ENCODE measurements around the gene RBM5. TPM values are rescaled to one million over a fixed set of nuclear protein-coding genes. Genes with fewer than 3 reads are reported as not detected.
A peak's percentile ranks its signal among the peaks of the same experiment; 100 is the strongest.

The RBM5 gene
- total RNA-seq, 1 donor from 2014 or later, result 80.3 TPM

DNA sequence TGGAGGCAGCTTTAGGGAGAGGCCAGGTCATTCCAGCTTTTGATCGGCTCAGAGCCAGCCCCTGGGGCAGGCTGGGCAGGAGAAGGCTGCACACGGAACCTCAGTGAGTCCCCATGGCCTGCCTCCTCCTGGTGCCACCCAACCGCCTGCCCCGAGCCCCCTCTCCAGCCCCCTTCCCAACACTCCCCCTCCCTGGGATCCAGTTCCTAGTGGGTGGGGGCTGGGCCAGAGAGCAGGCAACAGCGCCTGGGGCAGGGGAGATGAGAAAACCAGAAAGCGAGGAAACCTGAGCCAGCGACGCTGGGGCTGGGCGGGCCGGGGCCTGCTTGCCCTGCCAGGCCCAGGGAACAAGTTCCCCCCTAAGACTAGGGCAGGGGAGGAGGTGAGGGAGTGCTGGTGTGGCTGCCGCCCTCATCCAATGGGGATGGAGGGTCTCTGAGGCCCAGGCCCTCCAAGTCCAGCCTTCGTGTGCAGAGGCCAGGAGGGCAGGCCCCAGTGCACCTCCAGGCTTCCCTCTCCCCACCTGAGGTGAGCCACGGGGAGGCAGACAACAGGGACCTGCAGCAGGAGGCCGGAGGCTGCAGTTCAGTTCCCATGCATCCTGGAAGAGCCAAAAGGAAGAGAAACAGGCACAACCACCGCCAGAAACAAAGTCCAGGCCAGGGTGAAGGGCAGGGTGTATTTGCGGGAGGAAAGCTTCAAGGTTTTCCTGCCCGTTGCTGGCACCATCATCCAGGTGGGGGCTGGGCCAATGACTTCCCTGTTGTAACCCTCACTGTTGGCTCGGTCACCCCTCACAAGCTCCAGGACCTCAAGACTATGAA lies 62.4 kb downstream of the RBM5 start:
- H3K27me3 ChIP-seq (ENCODE audit: control insufficient read depth, insufficient read depth, low read length), result no peaks in the 10 kb centered on the region
- H3K36me3 ChIP-seq (ENCODE audit: control insufficient read depth, insufficient read depth, low read length), result no peaks in the 10 kb centered on the region
- TF ChIP-seq, protein P1, sequence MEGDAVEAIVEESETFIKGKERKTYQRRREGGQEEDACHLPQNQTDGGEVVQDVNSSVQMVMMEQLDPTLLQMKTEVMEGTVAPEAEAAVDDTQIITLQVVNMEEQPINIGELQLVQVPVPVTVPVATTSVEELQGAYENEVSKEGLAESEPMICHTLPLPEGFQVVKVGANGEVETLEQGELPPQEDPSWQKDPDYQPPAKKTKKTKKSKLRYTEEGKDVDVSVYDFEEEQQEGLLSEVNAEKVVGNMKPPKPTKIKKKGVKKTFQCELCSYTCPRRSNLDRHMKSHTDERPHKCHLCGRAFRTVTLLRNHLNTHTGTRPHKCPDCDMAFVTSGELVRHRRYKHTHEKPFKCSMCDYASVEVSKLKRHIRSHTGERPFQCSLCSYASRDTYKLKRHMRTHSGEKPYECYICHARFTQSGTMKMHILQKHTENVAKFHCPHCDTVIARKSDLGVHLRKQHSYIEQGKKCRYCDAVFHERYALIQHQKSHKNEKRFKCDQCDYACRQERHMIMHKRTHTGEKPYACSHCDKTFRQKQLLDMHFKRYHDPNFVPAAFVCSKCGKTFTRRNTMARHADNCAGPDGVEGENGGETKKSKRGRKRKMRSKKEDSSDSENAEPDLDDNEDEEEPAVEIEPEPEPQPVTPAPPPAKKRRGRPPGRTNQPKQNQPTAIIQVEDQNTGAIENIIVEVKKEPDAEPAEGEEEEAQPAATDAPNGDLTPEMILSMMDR (IDR thresholded peaks at IDR 0.05; ENCODE audit: insufficient read depth, low read length, severe bottlenecking), result no peak
- DNase-seq (ENCODE audit: low read depth), result peak; percentile 67
- H3K4me3 ChIP-seq (ENCODE audit: low read depth, low read length), result no peak overlapping the region
- no peak for FAIRE-seq

DNA sequence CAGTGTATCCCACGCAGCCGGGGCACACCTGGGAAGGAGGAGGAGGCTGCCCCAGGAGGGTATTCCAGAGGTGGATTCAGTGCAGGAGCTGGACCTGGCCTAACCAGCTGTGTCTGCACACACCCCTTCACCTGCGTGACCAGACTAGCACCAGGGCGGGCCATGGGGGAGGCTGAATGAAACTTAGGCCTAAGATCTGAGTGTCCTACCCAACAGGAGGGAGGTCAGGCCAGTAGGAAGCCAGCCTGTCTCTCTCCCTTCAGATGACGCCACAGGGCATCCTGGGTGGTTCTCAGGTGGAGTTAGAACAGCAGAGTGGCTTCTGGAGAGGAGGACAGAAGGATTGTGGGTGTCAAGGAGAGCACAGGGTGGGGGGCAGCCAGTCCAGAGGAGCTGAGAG lies 63.0 kb downstream of the RBM5 start:
- no peak for FAIRE-seq
- peak; percentile 78 for DNase-seq (ENCODE audit: low read depth)

DNA sequence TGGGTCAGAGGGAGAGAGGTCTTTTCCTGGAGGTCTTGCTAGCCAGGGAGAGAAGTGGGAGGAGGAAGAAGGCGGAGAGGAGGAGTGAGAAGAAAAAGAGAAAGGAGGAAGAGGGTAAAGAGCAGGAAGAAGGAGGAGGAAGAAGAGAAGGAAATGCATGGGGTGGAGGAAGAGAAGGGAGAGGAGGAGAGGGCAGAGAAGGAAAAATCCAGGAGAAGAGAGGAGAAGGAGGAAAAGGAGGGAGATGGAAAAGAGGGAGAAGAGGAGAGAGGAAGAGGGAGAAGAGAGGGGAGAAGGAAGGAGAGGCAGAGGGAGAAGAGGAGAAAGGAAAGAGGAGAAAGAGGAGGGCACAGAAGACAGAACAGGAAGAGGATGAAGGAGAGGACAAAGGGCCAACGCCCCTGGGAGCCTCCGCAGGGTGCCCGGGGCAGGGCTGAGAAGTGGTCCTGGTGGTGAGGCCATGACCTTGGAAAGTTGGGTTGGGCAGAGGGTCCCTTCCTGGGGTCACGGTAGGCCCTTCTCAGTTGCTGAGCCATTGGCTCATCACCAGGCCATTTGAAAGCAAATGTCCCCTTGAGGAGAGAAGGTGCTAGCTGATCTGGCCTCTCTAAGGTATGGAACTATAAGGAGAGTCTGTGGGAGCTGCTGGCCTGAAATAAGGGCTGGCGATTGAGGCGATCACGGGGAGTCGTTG lies 65.2 kb downstream of the RBM5 start:
- TF ChIP-seq, protein P1 (IDR thresholded peaks at IDR 0.05; ENCODE audit: insufficient read depth, low read length, severe bottlenecking), result no peak
- peak overlapping the region; percentile 70 for H3K4me3 ChIP-seq (ENCODE audit: low read depth, low read length)
- FAIRE-seq (no peak), DNase-seq (ENCODE audit: low read depth) (no peak)
- H3K27me3 ChIP-seq (ENCODE audit: control insufficient read depth, insufficient read depth, low read length), result no peaks in the 10 kb centered on the region
- peaks cover under 1% of the 10 kb centered on the region for H3K36me3 ChIP-seq (ENCODE audit: control insufficient read depth, insufficient read depth, low read length)

More for the DNA sequence above, 63.0 kb downstream of the RBM5 start:
- TF ChIP-seq, protein P1 (IDR thresholded peaks at IDR 0.05; ENCODE audit: insufficient read depth, low read length, severe bottlenecking), result no peak
- H3K36me3 ChIP-seq (ENCODE audit: control insufficient read depth, insufficient read depth, low read length), result no peaks in the 10 kb centered on the region
- H3K4me3 ChIP-seq (ENCODE audit: low read depth, low read length), result no peak overlapping the region
- H3K27me3 ChIP-seq (ENCODE audit: control insufficient read depth, insufficient read depth, low read length), result no peaks in the 10 kb centered on the region

DNA sequence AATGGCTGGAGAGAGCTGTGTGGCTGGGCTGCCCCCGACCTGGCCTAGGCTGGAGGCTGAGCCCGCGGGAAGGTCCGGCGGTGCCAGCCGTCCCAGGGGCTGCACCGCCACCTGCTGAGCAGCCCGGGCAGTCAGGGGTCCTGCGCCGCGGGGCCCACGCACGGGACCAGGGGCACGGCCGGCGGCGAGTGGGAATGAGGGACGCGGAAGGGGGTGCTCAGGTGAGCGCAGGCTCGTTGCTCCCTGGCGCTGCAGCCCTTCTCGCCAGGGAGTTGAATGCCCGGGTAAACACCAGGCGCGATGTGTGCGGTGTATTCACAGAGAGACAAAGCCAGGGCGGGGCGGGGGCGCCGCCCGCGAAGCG lies 65.7 kb downstream of the RBM5 start:
- H3K4me3 ChIP-seq (ENCODE audit: low read depth, low read length), result peak overlapping the region; percentile 70
- H3K36me3 ChIP-seq (ENCODE audit: control insufficient read depth, insufficient read depth, low read length), result peaks cover 5% of the 10 kb centered on the region
- FAIRE-seq (no peak), DNase-seq (ENCODE audit: low read depth) (no peak)
- no peaks in the 10 kb centered on the region for H3K27me3 ChIP-seq (ENCODE audit: control insufficient read depth, insufficient read depth, low read length)
- TF ChIP-seq, protein P1 (IDR thresholded peaks at IDR 0.05; ENCODE audit: insufficient read depth, low read length, severe bottlenecking), result peak; percentile 39

DNA sequence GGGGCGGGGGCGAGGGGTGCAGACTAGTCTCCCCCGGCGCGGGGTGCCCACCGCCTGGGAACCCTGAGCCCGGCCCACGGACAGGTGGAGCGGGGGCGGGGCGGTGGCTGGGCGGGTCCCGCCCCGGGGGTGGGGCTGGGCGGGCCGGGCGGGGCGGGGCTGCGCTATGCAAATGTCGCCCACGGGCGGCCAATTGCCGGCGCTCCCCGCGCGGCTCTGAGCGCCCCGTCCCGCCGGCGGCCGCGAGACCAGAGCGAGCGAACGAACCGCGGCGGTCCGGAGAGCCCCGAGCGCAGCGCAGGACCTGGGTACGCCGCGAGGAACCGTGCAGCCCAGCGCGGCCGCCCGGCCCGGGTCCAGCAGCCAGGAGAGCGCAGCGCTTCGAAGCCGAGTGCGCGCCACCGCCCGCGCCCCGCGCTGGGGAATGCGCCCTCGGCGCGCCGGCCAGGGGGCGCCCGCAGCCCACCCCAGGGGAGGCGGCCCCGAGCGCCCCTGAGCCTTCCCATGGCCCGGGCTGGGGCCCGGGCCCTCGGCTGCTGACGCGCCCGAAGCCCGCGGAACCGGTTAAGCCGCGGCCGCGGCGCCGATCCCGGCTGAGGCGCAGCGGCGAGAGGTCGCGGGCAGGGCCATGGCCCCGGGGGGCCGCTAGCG lies 66.2 kb downstream of the RBM5 start, which contains the start of gene SEMA3F:
Gene SEMA3F (plus strand): TSS at position 485 of the 651 bp plus-strand sequence. CDS start 4,299 bp downstream, outside the sequence.
- H3K4me3 ChIP-seq (ENCODE audit: low read depth, low read length), result peak within 1 kb of the TSS; percentile 70
- no peak for FAIRE-seq
- H3K27me3 ChIP-seq (ENCODE audit: control insufficient read depth, insufficient read depth, low read length), result no peaks in the 10 kb centered on the region
- H3K36me3 ChIP-seq (ENCODE audit: control insufficient read depth, insufficient read depth, low read length), result peaks cover 7% of the 10 kb centered on the region
- DNase-seq (ENCODE audit: low read depth), result no peak
- TF ChIP-seq, protein P1 (IDR thresholded peaks at IDR 0.05; ENCODE audit: insufficient read depth, low read length, severe bottlenecking), result peak; percentile 9
